IMR-90 (cell line): Measurements from ENCODE around the gene ACKR2. TPM values are rescaled to one million over a fixed set of nuclear protein-coding genes. Genes with fewer than 3 reads are reported as not detected.

Experiments used
- ATAC-seq: fragments of 200-7000 bp; cut with Tn5 transposase; 2 replicates; pipeline ENCODE4 v1.9.1; 2020; ENCODE audit warnings: low read depth, mild to moderate bottlenecking, moderate library complexity
- BruUV-seq: library from RNA; stranded (reverse); fragments of 400-500 nt; replicated peaks from 2 replicates; lab custom pipeline; 2021; lab: Mats Ljungman, UMichigan
- CTCF ChIA-PET: fragments of 300-600 bp; formaldehyde crosslinking; extraction: SDS; loops from one replicate; lab custom pipeline; 2021; ENCODE audit warnings: antibody characterized with exemption; lab: Yijun Ruan, JAX
- POLR2A ChIA-PET: fragments of 300-600 bp; sonication (Branson Sonifier 250); formaldehyde crosslinking; loops from one replicate; lab custom pipeline; 2022; ENCODE audit warnings: antibody characterized with exemption; ENCODE audit not compliant: unreplicated experiment; lab: Charles Lee
- DNase-seq: peaks from one replicate; pipeline ENCODE4 v3.0.0; 2013
- H2AFZ ChIP-seq: replicated peaks from 2 replicates; pipeline ENCODE3; 2013; ENCODE audit warnings: low read length, mild to moderate bottlenecking; ENCODE audit not compliant: poor library complexity
- H2AK5ac ChIP-seq: 2 replicates; pipeline ENCODE4 v1.6.1; 2013; ENCODE audit warnings: low read depth, low read length, inconsistent platforms
- H2AK9ac ChIP-seq: replicated peaks from 2 replicates; pipeline ENCODE3; 2013; ENCODE audit warnings: mild to moderate bottlenecking, low read depth, low read length, moderate library complexity; ENCODE audit not compliant: poor library complexity
- H2BK120ac ChIP-seq: 2 replicates; pipeline ENCODE4 v1.6.1; 2013; ENCODE audit warnings: low read depth, low read length, inconsistent platforms
- H2BK15ac ChIP-seq: 3 replicates; pipeline ENCODE4 v1.6.1; 2013; ENCODE audit warnings: low read depth, low read length, inconsistent platforms
- H2BK20ac ChIP-seq: 2 replicates; pipeline ENCODE4 v1.6.1; 2013; ENCODE audit warnings: low read depth, mild to moderate bottlenecking, inconsistent platforms, low read length, moderate library complexity
- H2BK5ac ChIP-seq: 2 replicates; pipeline ENCODE4 v1.6.1; 2013; ENCODE audit warnings: mild to moderate bottlenecking, low read depth, low read length, inconsistent platforms; ENCODE audit not compliant: poor library complexity, severe bottlenecking
- H3K14ac ChIP-seq: replicated peaks from 2 replicates; pipeline ENCODE4 v1.6.1; 2013; ENCODE audit warnings: low read depth, low read length, inconsistent platforms
- H3K18ac ChIP-seq: 2 replicates; pipeline ENCODE4 v1.6.1; 2013; ENCODE audit warnings: low read depth, low read length, control low read depth
- H3K23ac ChIP-seq: 2 replicates; pipeline ENCODE4 v1.6.1; 2013; ENCODE audit warnings: low read depth, low read length, inconsistent platforms
- H3K27ac ChIP-seq: 2 replicates; pipeline ENCODE4 v1.5.1; 2013; ENCODE audit warnings: mild to moderate bottlenecking, control low read depth, low read length; ENCODE audit not compliant: insufficient read depth
- H3K27me3 ChIP-seq: 2 replicates; pipeline ENCODE4 v1.6.1; 2013; ENCODE audit warnings: low read length; ENCODE audit not compliant: control insufficient read depth, insufficient read depth
- H3K36me3 ChIP-seq: 2 replicates; pipeline ENCODE4 v1.6.1; 2013; ENCODE audit warnings: low read length, mixed read lengths; ENCODE audit not compliant: control insufficient read depth, insufficient read depth
- H3K4ac ChIP-seq: 2 replicates; pipeline ENCODE4 v1.6.1; 2013; ENCODE audit warnings: low read depth, low read length, inconsistent platforms
- H3K4me1 ChIP-seq: 2 replicates; pipeline ENCODE4 v1.6.1; 2013; ENCODE audit warnings: low read length, mixed read lengths; ENCODE audit not compliant: control insufficient read depth, insufficient read depth
- H3K4me2 ChIP-seq: 2 replicates; pipeline ENCODE4 v1.6.1; 2013; ENCODE audit warnings: low read depth, mild to moderate bottlenecking, control low read depth, low read length, moderate library complexity
- H3K4me3 ChIP-seq: 2 replicates; pipeline ENCODE4 v1.5.1; 2013; ENCODE audit warnings: low read depth, mild to moderate bottlenecking, control low read depth, low read length, moderate library complexity; ENCODE audit not compliant: insufficient read depth
- H3K56ac ChIP-seq: 2 replicates; pipeline ENCODE4 v1.6.1; 2013; ENCODE audit warnings: low read length, inconsistent platforms; ENCODE audit not compliant: insufficient read depth; ENCODE audit errors: extremely low read depth
- H3K79me1 ChIP-seq, 2 experiments: 2 replicates each; pipeline ENCODE4 v1.6.1; 2013; ENCODE audit warnings: low read length in 2 of 2, inconsistent platforms in 1 of 2, low read depth in 1 of 2
- H3K9ac ChIP-seq: 2 replicates; pipeline ENCODE4 v1.6.1; 2013; ENCODE audit warnings: low read depth, low read length, control low read depth
- H3K9me1 ChIP-seq: 2 replicates; pipeline ENCODE4 v1.6.1; 2013; ENCODE audit warnings: low read length, inconsistent platforms; ENCODE audit not compliant: insufficient read depth
- H3K9me3 ChIP-seq: 2 replicates; pipeline ENCODE4 v1.6.1; 2013; ENCODE audit warnings: low read length; ENCODE audit not compliant: control insufficient read depth, insufficient read depth
- H4K20me1 ChIP-seq: 2 replicates; pipeline ENCODE4 v1.6.1; 2013; ENCODE audit warnings: low read length, inconsistent platforms; ENCODE audit not compliant: insufficient read depth
- H4K5ac ChIP-seq: 2 replicates; pipeline ENCODE4 v1.6.1; 2013; ENCODE audit warnings: mild to moderate bottlenecking, low read depth, low read length, control low read depth
- H4K8ac ChIP-seq, 2 experiments: 2 replicates each; pipeline ENCODE4 v1.6.1; 2013; ENCODE audit warnings: low read depth in 2 of 2, low read length in 2 of 2, control low read depth in 1 of 2, inconsistent platforms in 1 of 2
- H4K91ac ChIP-seq: 2 replicates; pipeline ENCODE4 v1.6.1; 2013; ENCODE audit warnings: low read depth, low read length, inconsistent platforms; ENCODE audit not compliant: insufficient read depth
- BHLHE40 ChIP-seq: fragments of 150-350 bp; IDR thresholded peaks from 2 replicates; pipeline ENCODE4 v1.6.1; 2016; ENCODE audit warnings: mild to moderate bottlenecking, low read depth, low read length
- CEBPB ChIP-seq: IDR thresholded peaks from 2 replicates; pipeline ENCODE4 v1.6.1; 2012; ENCODE audit warnings: low read depth, low read length, improper control_type of control experiment
- CHD1 ChIP-seq: IDR thresholded peaks from 2 replicates; pipeline ENCODE4 v1.6.1; 2012; ENCODE audit warnings: low read depth, low read length, improper control_type of control experiment
- CTCF ChIP-seq: conservative IDR thresholded peaks from 2 replicates; pipeline ENCODE4 v1.5.1; 2012; ENCODE audit warnings: mild to moderate bottlenecking, low read depth, low read length, improper control_type of control experiment
- ELK1 ChIP-seq: fragments of 150-350 bp; IDR thresholded peaks from 2 replicates; pipeline ENCODE4 v1.6.1; 2016; ENCODE audit warnings: low read depth, mild to moderate bottlenecking, low read length, moderate library complexity, borderline replicate concordance
- FOS ChIP-seq: fragments of 150-350 bp; IDR thresholded peaks from 2 replicates; pipeline ENCODE4 v1.6.1; 2016; ENCODE audit warnings: low read depth, low read length
- MAFK ChIP-seq: IDR thresholded peaks from 2 replicates; pipeline ENCODE4 v1.6.1; 2012; ENCODE audit warnings: low read depth, low read length, improper control_type of control experiment
- MAZ ChIP-seq: IDR thresholded peaks from 2 replicates; pipeline ENCODE4 v1.6.1; 2012; ENCODE audit warnings: low read depth, mild to moderate bottlenecking, low read length, improper control_type of control experiment, moderate library complexity, borderline replicate concordance
- MXI1 ChIP-seq: IDR thresholded peaks from 2 replicates; pipeline ENCODE4 v1.6.1; 2012; ENCODE audit warnings: low read depth, mild to moderate bottlenecking, low read length, moderate library complexity, borderline replicate concordance
- NFE2L2 ChIP-seq: fragments of 150-350 bp; IDR thresholded peaks from 2 replicates; pipeline ENCODE4 v1.6.1; 2016; ENCODE audit warnings: low read depth, mild to moderate bottlenecking, low read length
- POLR2A ChIP-seq: IDR thresholded peaks from 2 replicates; pipeline ENCODE4 v1.6.1; 2012; ENCODE audit warnings: mild to moderate bottlenecking, low read depth, low read length
- RAD21 ChIP-seq: IDR thresholded peaks from 2 replicates; pipeline ENCODE4 v1.6.1; 2012; ENCODE audit warnings: low read length, improper control_type of control experiment
- RCOR1 ChIP-seq: IDR thresholded peaks from 2 replicates; pipeline ENCODE4 v1.6.1; 2012; ENCODE audit warnings: mild to moderate bottlenecking, low read length, improper control_type of control experiment; ENCODE audit not compliant: insufficient replicate concordance
- RFX5 ChIP-seq: IDR thresholded peaks from 2 replicates; pipeline ENCODE4 v1.8.0; 2012; ENCODE audit warnings: low read depth, mild to moderate bottlenecking, low read length, moderate library complexity
- SMC3 ChIP-seq: fragments of 150-350 bp; IDR thresholded peaks from 2 replicates; pipeline ENCODE4 v1.6.1; 2016; ENCODE audit warnings: low read depth, mild to moderate bottlenecking, antibody characterized with exemption, low read length, moderate library complexity
- USF2 ChIP-seq: fragments of 150-350 bp; IDR thresholded peaks from 2 replicates; pipeline ENCODE4 v1.6.1; 2017; ENCODE audit warnings: mild to moderate bottlenecking, antibody characterized with exemption, low read length, low read depth
- WGBS, 2 experiments: methylation state at CpG; one replicate each; pipeline versions ENCODE4 v1.1.5 to v1.1.7; 2013; ENCODE audit warnings: missing lambda C conversion rate in 2 of 2; ENCODE audit not compliant: insufficient read length in 1 of 2; ENCODE audit errors: extremely low coverage in 2 of 2; 5-methylcytosine and 5-hydroxymethylcytosine counted together
- dilution Hi-C: fragments of 300-500 bp; cut with HindIII; formaldehyde crosslinking; loops from one replicate; pipeline ENCODE4 v1.14.3; 2018; ENCODE audit warnings: low sequenced_read_pairs; ENCODE audit not compliant: unreplicated experiment
- in situ Hi-C: fragments of 300-500 bp; cut with MboI; formaldehyde crosslinking; loops from 3 replicates; pipeline ENCODE4 v1.14.3; 2019; ENCODE audit warnings: low sequenced_read_pairs, inconsistent platforms, mixed read lengths
- intact Hi-C: fragments of 100-400 bp; cut with micrococcal nuclease; formaldehyde crosslinking; loops from 2 replicates; pipeline ENCODE4 v1.10.0; 2022
- polyA plus RNA-seq, 3 experiments: library from polyadenylated mRNA; depleted of rRNA; stranded (reverse); fragments of >200 nt; gene quantifications; 2 replicates each; pipeline ENCODE4 v1.2.3, GENCODE V29; 2012; ENCODE audit warnings: low replicate concordance in 1 of 3
- total RNA-seq: library from RNA; depleted of rRNA; stranded (reverse); fragments of >200 nt; gene quantifications from 2 replicates; pipeline ENCODE4 v1.2.3, GENCODE V29; 2012

Gene ACKR2
- total and polyA plus RNA-seq, 2 of the 4 experiments (the other 2 are of a cell fraction): 0.10 TPM; not detected in 1

- Histone ChIP-seq H3K4me2 (no peak overlapping the region), H3K79me1 (peaks cover 21 to 49% of the 10 kb centered on the region in 2 experiments), H4K5ac (no peak overlapping the region), H3K4me1 (peaks cover 2% of the 10 kb centered on the region; the same call in 1 of the 2 replicates), H3K27ac (no peak overlapping the region), H2BK5ac (no peak overlapping the region), H4K91ac (no peak overlapping the region), H3K23ac (no peak overlapping the region), H3K18ac (no peak overlapping the region), H2AK9ac (no peak overlapping the region), H3K14ac (no peak overlapping the region), H2AK5ac (no peak overlapping the region), H2BK15ac (no peak overlapping the region), H4K8ac (no peak overlapping the region), H3K9me3 (no peaks in the 10 kb centered on the region), H2AFZ (no peak overlapping the region), H3K4ac (no peak overlapping the region), H3K9ac (no peak overlapping the region), H3K36me3 (0 out of 2 replicates have a peak, but pooled peaks cover 1% of the 10 kb centered on the region), H2BK120ac (no peak overlapping the region), H4K20me1 (peaks cover 22% of the 10 kb centered on the region), H3K27me3 (no peaks in the 10 kb centered on the region), H2BK20ac (no peak overlapping the region), H3K9me1 (peaks cover 3% of the 10 kb centered on the region), H3K56ac (no peak overlapping the region), H3K4me3 (no peak overlapping the region)
- in situ Hi-C loops (no loop called here), intact Hi-C loops (no loop called here), dilution Hi-C loops (no loop called here)
- ChIA-PET POLR2A (no interaction called here), CTCF (interaction anchor here (0.7 to 1.1 kb wide), 4 partner anchors 15 to 1540 kb away, joined by 3 read pairs; no protein-coding TSS in a partner anchor)
- WGBS, 2 experiments: no CpG with 5 or more reads among the region's 2 CpGs
- ATAC-seq (no peak), DNase-seq (no peak)
- no TSS peak for BruUV-seq
- no peak for TF ChIP-seq MAFK
- TF ChIP-seq RCOR1: no peak
- TF ChIP-seq SMC3: no peak
- no peak for TF ChIP-seq RAD21
- TF ChIP-seq NFE2L2: no peak
- no peak for TF ChIP-seq CEBPB
- no peak for TF ChIP-seq ELK1
- no peak for TF ChIP-seq MXI1
- TF ChIP-seq CTCF: no peak
- no peak for TF ChIP-seq CHD1
- no peak for TF ChIP-seq MAZ
- TF ChIP-seq USF2: no peak
- TF ChIP-seq BHLHE40: no peak
- TF ChIP-seq FOS: no peak
- TF ChIP-seq POLR2A: no peak
- TF ChIP-seq RFX5: no peak
Measured at GRCh38 chr3:42800251-42800650, 9.0 kb upstream of the ACKR2 start.
